PC-9 (cell line): Measurements from ENCODE around the gene TMEM127. TPM values are rescaled to one million over a fixed set of nuclear protein-coding genes. Genes with fewer than 3 reads are reported as not detected.

ENCODE experiments used
- BruUV-seq: library from RNA; stranded (reverse); fragments of 400-500 nt; replicated peaks from 2 replicates; lab custom pipeline; 2021; lab: Mats Ljungman, UMichigan
- CTCF ChIA-PET: fragments of 300-600 bp; sonication (Branson Sonifier 250); formaldehyde crosslinking; loops from one replicate; lab custom pipeline; 2022; ENCODE audit warnings: antibody characterized with exemption; lab: Charles Lee
- POLR2A ChIA-PET: fragments of 300-600 bp; sonication (Branson Sonifier 250); formaldehyde crosslinking; loops from one replicate; lab custom pipeline; 2022; ENCODE audit warnings: antibody characterized with exemption; ENCODE audit not compliant: unreplicated experiment; lab: Charles Lee
- DNase-seq, 2 experiments: peaks; one replicate each; pipeline versions ENCODE4 v3.0.0 to v3.0.0-alpha.2; 2015 to 2022; ENCODE audit warnings: mixed read lengths in 1 of 2
- H2AFZ ChIP-seq: fragments of 200-600 bp; sonication (generic); 2 replicates; pipeline ENCODE4 v1.8.1; 2017; ENCODE audit warnings: antibody characterized with exemption
- H3F3A ChIP-seq: fragments of 200-600 bp; sonication (generic); 2 replicates; pipeline ENCODE4 v1.8.1; 2017; ENCODE audit warnings: antibody characterized with exemption, mild to moderate bottlenecking, low read depth; ENCODE audit not compliant: insufficient read depth
- H3K27ac ChIP-seq: fragments of 200-600 bp; sonication (generic); 2 replicates; pipeline ENCODE4 v1.6.1; 2016; ENCODE audit warnings: mixed run types
- H3K27me3 ChIP-seq: fragments of 200-600 bp; sonication (generic); 2 replicates; pipeline ENCODE4 v1.6.1; 2016; ENCODE audit warnings: low read depth, mixed run types; ENCODE audit not compliant: insufficient read depth
- H3K36me3 ChIP-seq: fragments of 200-600 bp; sonication (generic); 2 replicates; pipeline ENCODE4 v1.6.1; 2016; ENCODE audit warnings: low read depth, mixed run types
- H3K4me1 ChIP-seq: fragments of 200-600 bp; sonication (generic); replicated peaks from 2 replicates; pipeline ENCODE4 v1.6.1; 2016; ENCODE audit warnings: mixed run types; ENCODE audit not compliant: insufficient read depth
- H3K4me2 ChIP-seq: fragments of 200-600 bp; sonication (generic); 2 replicates; pipeline ENCODE4 v1.6.1; 2017; ENCODE audit warnings: mixed run types
- H3K4me3 ChIP-seq: fragments of 200-600 bp; sonication (generic); 2 replicates; pipeline ENCODE4 v1.6.1; 2016; ENCODE audit warnings: mixed run types
- H3K79me2 ChIP-seq: fragments of 200-600 bp; sonication (generic); 2 replicates; pipeline ENCODE4 v1.6.1; 2017; ENCODE audit warnings: low read depth, mixed run types
- H3K9me2 ChIP-seq: fragments of 200-600 bp; sonication (generic); 2 replicates; pipeline ENCODE4 v1.8.1; 2017; ENCODE audit warnings: mild to moderate bottlenecking; ENCODE audit not compliant: insufficient read depth
- H3K9me3 ChIP-seq: fragments of 200-600 bp; sonication (generic); 2 replicates; pipeline ENCODE4 v1.8.1; 2016; ENCODE audit warnings: low read depth; ENCODE audit not compliant: insufficient read depth
- H4K20me1 ChIP-seq: fragments of 200-600 bp; sonication (generic); 2 replicates; pipeline ENCODE4 v1.8.1; 2017; ENCODE audit not compliant: insufficient read depth
- EZH2 ChIP-seq: fragments of 200-600 bp; sonication (generic); IDR thresholded peaks from 2 replicates; pipeline ENCODE4 v1.8.0; 2017; ENCODE audit warnings: antibody characterized with exemption, low read depth
- intact Hi-C: fragments of 100-400 bp; cut with micrococcal nuclease; formaldehyde crosslinking; loops from one replicate; pipeline ENCODE4 v1.10.0; 2022; ENCODE audit not compliant: unreplicated experiment
- total RNA-seq: library from RNA; stranded (reverse); gene quantifications from 2 replicates; pipeline ENCODE4 v1.2.3, GENCODE V29; 2021
- TF ChIP-seq, protein P1 (sequence below): fragments of 200-600 bp; sonication (generic); conservative IDR thresholded peaks from 2 replicates; pipeline ENCODE4 v1.6.1; 2017; ENCODE audit warnings: mixed run types, antibody characterized with exemption, mild to moderate bottlenecking, moderate library complexity

The TMEM127 gene
- total RNA-seq, 1 experiment from 2014 or later, result 50.3 TPM

DNA sequence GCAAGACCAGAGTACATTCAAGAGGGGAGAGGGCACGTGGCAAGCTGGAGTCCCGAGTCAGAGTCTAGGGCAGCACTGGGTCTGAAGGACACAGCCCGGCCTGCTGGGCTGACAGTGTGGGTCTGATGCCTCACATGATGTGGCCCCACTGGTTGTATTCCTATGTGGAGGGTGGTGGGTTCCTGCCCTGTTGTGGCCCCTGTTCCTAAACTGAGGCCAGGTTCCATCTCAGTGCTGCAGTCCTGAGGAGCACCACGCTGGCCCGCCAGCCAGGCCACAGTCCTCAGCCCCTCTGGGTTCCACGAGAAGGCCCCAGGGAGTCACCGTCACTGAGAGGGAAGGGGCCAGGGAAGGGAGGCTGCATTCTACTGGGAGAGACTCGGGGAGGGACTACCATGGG lies 13.3 kb downstream of the TMEM127 start:
- no peak for DNase-seq
- TF ChIP-seq, protein P1, sequence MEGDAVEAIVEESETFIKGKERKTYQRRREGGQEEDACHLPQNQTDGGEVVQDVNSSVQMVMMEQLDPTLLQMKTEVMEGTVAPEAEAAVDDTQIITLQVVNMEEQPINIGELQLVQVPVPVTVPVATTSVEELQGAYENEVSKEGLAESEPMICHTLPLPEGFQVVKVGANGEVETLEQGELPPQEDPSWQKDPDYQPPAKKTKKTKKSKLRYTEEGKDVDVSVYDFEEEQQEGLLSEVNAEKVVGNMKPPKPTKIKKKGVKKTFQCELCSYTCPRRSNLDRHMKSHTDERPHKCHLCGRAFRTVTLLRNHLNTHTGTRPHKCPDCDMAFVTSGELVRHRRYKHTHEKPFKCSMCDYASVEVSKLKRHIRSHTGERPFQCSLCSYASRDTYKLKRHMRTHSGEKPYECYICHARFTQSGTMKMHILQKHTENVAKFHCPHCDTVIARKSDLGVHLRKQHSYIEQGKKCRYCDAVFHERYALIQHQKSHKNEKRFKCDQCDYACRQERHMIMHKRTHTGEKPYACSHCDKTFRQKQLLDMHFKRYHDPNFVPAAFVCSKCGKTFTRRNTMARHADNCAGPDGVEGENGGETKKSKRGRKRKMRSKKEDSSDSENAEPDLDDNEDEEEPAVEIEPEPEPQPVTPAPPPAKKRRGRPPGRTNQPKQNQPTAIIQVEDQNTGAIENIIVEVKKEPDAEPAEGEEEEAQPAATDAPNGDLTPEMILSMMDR, result no peak
- no peak for TF ChIP-seq EZH2
- Histone ChIP-seq H3K9me3 (no peaks in the 10 kb centered on the region), H3F3A (peaks cover 5% of the 10 kb centered on the region; the same call in 1 of the 2 replicates), H3K4me2 (no peak overlapping the region), H3K27me3 (no peaks in the 10 kb centered on the region), H2AFZ (no peak overlapping the region), H3K4me1 (no peaks in the 10 kb centered on the region; the same call in 1 of the 2 replicates), H3K36me3 (peaks cover 17% of the 10 kb centered on the region; the same call in 1 of the 2 replicates), H3K9me2 (no peaks in the 10 kb centered on the region), H3K27ac (no peak overlapping the region), H4K20me1 (peaks cover 8% of the 10 kb centered on the region), H3K4me3 (no peak overlapping the region), H3K79me2 (peaks cover 11% of the 10 kb centered on the region)
- ChIA-PET POLR2A (no interaction called here), CTCF (no interaction called here)
- intact Hi-C loops, result no loop called here
- BruUV-seq, result no TSS peak

GRCh38 chr2:96251721-96252292 lies 14.0 kb downstream of the TMEM127 start:
- peaks cover 10% of the 10 kb centered on the region; the same call in 1 of the 2 replicates for H3K36me3 ChIP-seq
- intact Hi-C loops, result no loop called here
- peaks cover 6% of the 10 kb centered on the region for H4K20me1 ChIP-seq
- POLR2A ChIA-PET, result interaction anchor here (0.5 to 0.6 kb wide), 2 partner anchors 83 to 356 kb away, joined by 5 to 6 read pairs; no protein-coding TSS in a partner anchor
- H3K9me2 ChIP-seq, result no peaks in the 10 kb centered on the region
- peaks cover 3% of the 10 kb centered on the region for H3K79me2 ChIP-seq
- H3K9me3 ChIP-seq, result no peaks in the 10 kb centered on the region
- no TSS peak for BruUV-seq
- H3K4me1 ChIP-seq, result no peaks in the 10 kb centered on the region; the same call in 1 of the 2 replicates
- TF ChIP-seq, protein P1, result no peak
- TF ChIP-seq EZH2, result no peak
- H2AFZ ChIP-seq, result no peak overlapping the region
- no peak overlapping the region for H3K4me3 ChIP-seq
- no peak overlapping the region for H3K4me2 ChIP-seq
- H3F3A ChIP-seq, result peaks cover 5% of the 10 kb centered on the region; the same call in 1 of the 2 replicates
- CTCF ChIA-PET, result no interaction called here
- no peak overlapping the region for H3K27ac ChIP-seq
- DNase-seq, result peak; percentile 80 to 95
- no peaks in the 10 kb centered on the region for H3K27me3 ChIP-seq

DNA sequence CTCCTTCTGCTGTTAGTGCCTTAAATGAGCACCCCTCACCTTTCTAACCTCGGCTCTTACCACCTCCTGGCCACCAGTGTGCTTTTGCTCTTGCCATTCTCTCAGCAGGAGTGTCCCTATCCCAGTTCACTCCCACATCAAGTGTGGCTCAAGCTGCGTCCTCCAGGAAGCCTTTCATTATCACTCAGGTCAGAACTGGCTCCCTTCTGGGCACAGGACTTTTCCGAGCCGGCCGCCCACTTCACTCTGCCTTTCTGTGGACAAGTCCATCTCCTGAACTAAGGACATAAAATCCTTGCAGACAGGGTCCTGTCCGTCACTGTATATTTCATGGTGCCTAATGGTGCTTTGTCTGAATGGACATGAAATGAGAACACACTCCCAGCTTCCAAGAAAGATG lies 15.6 kb downstream of the TMEM127 start:
- no peak for TF ChIP-seq EZH2
- TF ChIP-seq, protein P1, result no peak

More for the DNA sequence above, 15.6 kb downstream of the TMEM127 start:
- no TSS peak for BruUV-seq
- H3F3A ChIP-seq, result peaks cover 5% of the 10 kb centered on the region; the same call in 1 of the 2 replicates
- no peaks in the 10 kb centered on the region for H3K27me3 ChIP-seq
- no peak overlapping the region for H3K4me3 ChIP-seq
- CTCF ChIA-PET, result interaction anchor here (0.6 kb wide), 1 partner anchor 42 kb away, joined by 3 read pairs; the partner anchor contains the start of gene STARD7
- no peak overlapping the region for H3K4me2 ChIP-seq
- POLR2A ChIA-PET, result no interaction called here
- H3K9me3 ChIP-seq, result no peaks in the 10 kb centered on the region
- intact Hi-C loops, result no loop called here
- H4K20me1 ChIP-seq, result peaks cover 5% of the 10 kb centered on the region
- no peak overlapping the region for H3K27ac ChIP-seq
- H3K79me2 ChIP-seq, result no peaks in the 10 kb centered on the region
- no peak for DNase-seq
- H3K36me3 ChIP-seq, result 0 out of 2 replicates have a peak, but pooled peaks cover 2% of the 10 kb centered on the region
- no peaks in the 10 kb centered on the region; the same call in 1 of the 2 replicates for H3K4me1 ChIP-seq
- H2AFZ ChIP-seq, result no peak overlapping the region
- no peaks in the 10 kb centered on the region for H3K9me2 ChIP-seq
